ENCODE results near the gene ZBTB37. TPM values are rescaled to one million over a fixed set of nuclear protein-coding genes. Genes with fewer than 3 reads are reported as not detected.
A peak's percentile ranks its signal among the peaks of the same experiment; 100 is the strongest.

Gene ZBTB37
- total and polyA plus RNA-seq, 9 of the 15 experiments (the other 6 are each of a cell fraction or from before 2014, with no cell fraction given): 1.3 to 13.9 (median 5.4) TPM

- TF ChIP-seq CHAMP1 (IDR thresholded peaks at IDR 0.05) (no peak), ZKSCAN3 (CRISPR knock-in tag; IDR thresholded peaks at IDR 0.05) (no peak), ERF (CRISPR knock-in tag; IDR thresholded peaks at IDR 0.05) (no peak), NRF1 (conservative IDR thresholded peaks at IDR 0.05 in 1 of 2, IDR thresholded peaks at IDR 0.05 in 1 of 2) (no peak), SMARCA5 (IDR thresholded peaks at IDR 0.05) (no peak), ATF3 (IDR thresholded peaks at IDR 0.05) (peak; percentile 90), ATF3 (CRISPR knock-in tag; conservative IDR thresholded peaks at IDR 0.05) (no peak), MLX (CRISPR knock-in tag; conservative IDR thresholded peaks at IDR 0.05) (no peak), TFE3 (CRISPR knock-in tag; IDR thresholded peaks at IDR 0.05) (no peak), ZNF77 (CRISPR knock-in tag; IDR thresholded peaks at IDR 0.05) (no peak), MXI1 (IDR thresholded peaks at IDR 0.05; ENCODE audit: low read depth, low read length) (no peak), HNRNPLL (IDR thresholded peaks at IDR 0.05; ENCODE audit: low read depth, low read length, poor library complexity, severe bottlenecking) (no peak), CCNT2 (IDR thresholded peaks at IDR 0.05; ENCODE audit: borderline replicate concordance, extremely low read depth, insufficient read length, low read depth, low read length) (peak; percentile 27), CBX8 (IDR thresholded peaks at IDR 0.05; ENCODE audit: borderline replicate concordance, extremely low read depth, low read depth, low read length, poor library complexity, severe bottlenecking) (no peak), ZNF212 (CRISPR knock-in tag; IDR thresholded peaks at IDR 0.05) (no peak), HMGN3 (IDR thresholded peaks at IDR 0.05; ENCODE audit: borderline replicate concordance, extremely low read depth, insufficient read length, low read depth, low read length) (no peak), ZNF655 (CRISPR knock-in tag; IDR thresholded peaks at IDR 0.05) (no peak), RBM39 (optimal IDR thresholded peaks at IDR 0.05; ENCODE audit: low read depth, low read length) (no peak), ASH1L (IDR thresholded peaks at IDR 0.05; ENCODE audit: borderline replicate concordance, low read depth, partially characterized antibody) (peak; percentile 24)
Observed at GRCh38 chr1:173864179-173864867, 3.9 kb upstream of the ZBTB37 start (continued).

All from K562 (cell line).